AG09319 (cell line): ENCODE data around the gene OR4E1.
"Not testable (repeated sequence)": the region's sequence is repeated elsewhere in the genome, so short reads cannot be mapped to it uniquely, and the experiment has no call there.

Experiments used
- DNase-seq: peaks from one replicate; pipeline ENCODE4 v3.0.0-alpha.2; 2010; ENCODE audit warnings: low read depth; ENCODE audit errors: extremely low read depth
- TF ChIP-seq, protein P1 (sequence below): IDR thresholded peaks from 2 replicates; pipeline ENCODE4 v1.5.1; 2011; ENCODE audit warnings: low read depth, mild to moderate bottlenecking, inconsistent platforms, low read length, moderate library complexity

Gene OR4E1

DNA sequence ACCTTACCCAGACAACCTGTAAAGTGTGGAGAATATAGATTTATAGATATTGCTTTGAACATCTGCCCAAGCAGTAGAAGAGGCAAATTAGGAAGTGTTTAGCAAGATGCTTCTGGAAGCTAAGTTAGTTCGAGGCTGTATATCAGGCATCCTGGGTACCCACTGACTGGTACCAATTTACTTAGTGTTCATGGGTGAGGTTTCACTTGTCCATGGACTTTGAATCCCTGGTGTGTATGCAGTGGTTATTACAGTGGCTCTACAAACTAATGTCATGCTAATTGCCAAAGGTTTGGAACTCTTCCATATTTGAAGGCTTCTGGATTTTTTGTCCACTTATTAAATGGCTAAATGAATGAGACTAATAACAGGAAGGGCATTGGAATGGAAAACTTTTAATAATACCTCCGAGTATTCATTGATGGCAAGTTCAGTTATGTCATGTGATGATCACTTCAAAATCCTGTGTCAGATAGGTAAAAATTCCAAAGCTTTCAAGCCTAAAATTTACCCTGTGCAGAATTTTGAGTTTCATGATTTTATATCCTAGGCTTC is 20.2 kb downstream of the OR4E1 start, which contains the start of gene OR4E2:
OR4E2 (plus strand) TSS at position 505 of the 555 bp plus-strand sequence. CDS start 11,248 bp downstream, outside the sequence.
- DNase-seq, result no peak
- TF ChIP-seq, protein P1, sequence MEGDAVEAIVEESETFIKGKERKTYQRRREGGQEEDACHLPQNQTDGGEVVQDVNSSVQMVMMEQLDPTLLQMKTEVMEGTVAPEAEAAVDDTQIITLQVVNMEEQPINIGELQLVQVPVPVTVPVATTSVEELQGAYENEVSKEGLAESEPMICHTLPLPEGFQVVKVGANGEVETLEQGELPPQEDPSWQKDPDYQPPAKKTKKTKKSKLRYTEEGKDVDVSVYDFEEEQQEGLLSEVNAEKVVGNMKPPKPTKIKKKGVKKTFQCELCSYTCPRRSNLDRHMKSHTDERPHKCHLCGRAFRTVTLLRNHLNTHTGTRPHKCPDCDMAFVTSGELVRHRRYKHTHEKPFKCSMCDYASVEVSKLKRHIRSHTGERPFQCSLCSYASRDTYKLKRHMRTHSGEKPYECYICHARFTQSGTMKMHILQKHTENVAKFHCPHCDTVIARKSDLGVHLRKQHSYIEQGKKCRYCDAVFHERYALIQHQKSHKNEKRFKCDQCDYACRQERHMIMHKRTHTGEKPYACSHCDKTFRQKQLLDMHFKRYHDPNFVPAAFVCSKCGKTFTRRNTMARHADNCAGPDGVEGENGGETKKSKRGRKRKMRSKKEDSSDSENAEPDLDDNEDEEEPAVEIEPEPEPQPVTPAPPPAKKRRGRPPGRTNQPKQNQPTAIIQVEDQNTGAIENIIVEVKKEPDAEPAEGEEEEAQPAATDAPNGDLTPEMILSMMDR, result no peak

DNA sequence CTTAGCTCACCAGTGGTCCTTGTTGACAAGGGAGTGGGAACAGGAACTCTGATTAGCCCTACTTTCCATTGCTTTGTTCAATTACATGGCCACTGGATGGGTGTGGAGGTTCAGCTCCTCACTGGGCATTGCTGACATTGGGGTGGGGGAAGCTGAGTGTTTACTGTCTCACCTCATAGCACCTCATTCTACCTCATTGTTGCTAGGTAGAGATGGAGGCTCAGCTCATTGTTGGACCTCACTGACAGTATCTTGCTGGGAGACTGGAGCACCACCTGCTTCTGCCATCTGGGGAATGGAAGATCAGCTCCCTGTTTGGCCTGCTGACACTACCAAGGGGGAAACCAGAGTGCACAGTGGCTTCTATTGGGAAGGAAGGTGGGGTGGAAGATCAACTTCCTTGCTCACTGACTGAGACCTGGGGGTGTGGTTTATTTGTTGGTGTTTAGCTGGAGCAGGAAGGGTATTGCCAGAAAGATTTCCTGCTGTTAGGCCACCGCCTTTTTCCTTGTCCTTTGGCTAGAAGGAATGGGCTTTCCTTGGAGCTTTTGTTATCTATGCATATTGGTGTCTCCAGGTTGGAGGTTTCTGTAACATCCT is 21.3 kb downstream of the OR4E1 start:
- TF ChIP-seq, protein P1, result no peak
- DNase-seq, result no peak

DNA sequence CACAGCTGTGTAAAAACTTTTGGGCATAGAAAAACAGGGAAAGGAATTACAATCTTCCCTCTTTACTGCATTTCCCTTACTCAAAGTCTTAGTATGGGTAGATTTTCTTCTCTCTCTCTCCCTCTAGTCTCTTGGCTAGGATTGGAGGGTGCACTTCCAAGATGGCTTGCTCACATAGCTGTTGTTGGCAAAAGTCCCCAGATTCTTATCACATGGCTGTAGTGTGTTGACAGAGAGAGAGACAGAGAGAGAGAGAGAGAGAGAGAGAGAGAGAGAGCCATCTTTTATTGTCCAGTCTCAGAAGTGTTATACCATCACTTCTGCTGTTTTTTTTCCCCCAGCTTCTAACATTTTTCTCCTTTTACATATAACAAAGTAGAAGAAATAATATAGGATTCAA is 26.2 kb downstream of the OR4E1 start:
- TF ChIP-seq, protein P1, result no peak
- DNase-seq, result no peak

DNA sequence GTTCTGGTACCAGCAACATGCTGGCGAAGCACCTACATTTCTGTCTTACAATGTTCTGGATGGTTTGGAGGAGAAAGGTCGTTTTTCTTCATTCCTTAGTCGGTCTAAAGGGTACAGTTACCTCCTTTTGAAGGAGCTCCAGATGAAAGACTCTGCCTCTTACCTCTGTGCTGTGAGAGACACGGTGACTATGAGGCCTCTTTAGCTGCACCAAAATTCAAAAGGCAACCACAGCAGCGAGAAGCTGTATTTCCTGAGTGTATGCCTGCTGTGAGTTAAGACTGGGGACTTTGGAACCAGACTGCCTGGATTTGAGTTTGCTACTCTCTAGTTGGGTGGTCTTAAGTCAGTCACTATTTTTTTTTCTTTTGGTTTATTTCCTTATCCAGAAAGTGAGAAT is 30.2 kb downstream of the OR4E1 start:
- TF ChIP-seq, protein P1, result no peak
- DNase-seq, result no peak

DNA sequence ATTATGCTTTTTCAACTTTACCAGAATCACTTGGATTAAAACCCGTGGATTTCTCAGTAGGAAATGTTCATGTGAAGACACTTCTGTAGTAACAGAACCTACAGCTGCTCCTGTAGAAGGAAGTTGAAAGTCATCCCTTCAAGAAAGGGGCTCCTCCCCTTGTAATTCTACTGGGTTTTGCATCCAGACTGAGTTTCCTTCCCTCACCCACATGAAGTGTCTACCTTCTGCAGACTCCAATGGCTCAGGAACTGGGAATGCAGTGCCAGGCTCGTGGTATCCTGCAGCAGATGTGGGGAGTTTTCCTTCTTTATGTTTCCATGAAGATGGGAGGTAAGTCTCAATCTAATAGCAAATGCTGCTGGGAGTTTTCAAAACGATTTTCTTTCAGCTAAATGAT is 30.9 kb downstream of the OR4E1 start:
- DNase-seq, result no peak
- TF ChIP-seq, protein P1, result no peak

DNA sequence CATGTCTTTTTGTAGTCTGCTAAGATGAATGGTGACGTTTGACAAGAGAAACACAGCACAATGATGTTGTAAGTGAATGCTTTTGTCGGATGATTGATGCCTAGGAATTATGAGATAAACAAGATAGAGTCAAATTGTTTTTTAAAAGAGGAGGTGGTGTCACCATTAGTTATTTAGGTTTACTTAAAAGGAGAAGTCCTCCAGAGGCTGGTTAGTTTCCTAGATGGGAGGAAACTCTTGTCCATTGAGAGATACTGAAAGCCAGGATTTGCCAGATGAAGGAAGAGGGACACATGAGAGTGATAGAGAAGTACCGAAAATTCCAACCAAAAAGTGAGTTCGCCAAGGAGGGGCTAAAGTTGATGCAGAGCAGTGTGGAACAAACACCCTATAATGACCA is 38.8 kb downstream of the OR4E1 start, which contains the start of gene OR10G2:
OR10G2 (minus strand) TSS at position 101 of the 400 bp plus-strand sequence; CDS start at position 3, 98 bp downstream.
- DNase-seq, result no peak
- TF ChIP-seq, protein P1, result no peak

DNA sequence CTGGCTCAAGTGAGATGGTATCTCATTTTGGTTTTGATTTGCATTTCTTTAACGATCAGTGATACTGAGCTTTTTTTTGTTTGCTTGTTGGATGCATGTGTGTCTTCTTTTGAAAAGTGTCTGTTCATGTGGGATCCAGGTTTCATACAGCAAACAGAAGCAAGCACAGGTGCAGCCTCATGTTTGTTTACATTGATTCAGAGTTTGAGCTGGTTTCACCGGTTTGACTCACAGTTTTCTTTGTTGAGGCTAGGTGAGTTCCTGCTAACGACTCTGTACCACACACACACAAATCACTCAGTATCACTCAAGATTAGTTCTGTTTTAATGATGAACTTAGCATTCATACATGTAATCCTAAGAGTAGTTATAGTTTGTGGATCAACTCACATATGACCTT is 42.5 kb downstream of the OR4E1 start:
- TF ChIP-seq, protein P1, result no peak
- no peak for DNase-seq

DNA sequence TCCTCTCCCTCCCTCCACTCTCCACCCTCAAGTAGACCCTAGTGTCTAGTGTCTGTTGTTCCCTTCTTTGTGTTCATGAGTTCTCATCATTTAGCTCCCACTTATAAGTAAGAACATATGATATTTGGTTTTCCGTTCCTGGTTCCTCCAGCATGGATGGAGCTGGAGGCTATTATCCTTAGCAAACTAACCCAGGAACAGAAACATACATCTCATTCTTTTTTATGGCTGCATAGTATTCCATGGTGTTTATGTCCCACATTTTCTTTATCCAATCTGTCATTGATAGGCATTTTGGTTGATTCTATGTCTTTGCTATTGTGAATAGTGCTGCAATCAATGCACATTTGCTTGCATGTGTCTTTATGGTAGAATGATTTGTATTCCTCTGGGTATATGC is 43.1 kb downstream of the OR4E1 start:
- not testable (repeated sequence) for DNase-seq
